HK-2 (cell line): ENCODE measurements around the gene CMTM2.
"Not testable (repeated sequence)": the region's sequence is repeated elsewhere in the genome, so short reads cannot be mapped to it uniquely, and the experiment has no call there.

Experiments
- DNase-seq: peaks from one replicate; pipeline ENCODE4 v3.0.0-alpha.2; 2018; ENCODE audit not compliant: unreplicated experiment

CMTM2 gene

DNA sequence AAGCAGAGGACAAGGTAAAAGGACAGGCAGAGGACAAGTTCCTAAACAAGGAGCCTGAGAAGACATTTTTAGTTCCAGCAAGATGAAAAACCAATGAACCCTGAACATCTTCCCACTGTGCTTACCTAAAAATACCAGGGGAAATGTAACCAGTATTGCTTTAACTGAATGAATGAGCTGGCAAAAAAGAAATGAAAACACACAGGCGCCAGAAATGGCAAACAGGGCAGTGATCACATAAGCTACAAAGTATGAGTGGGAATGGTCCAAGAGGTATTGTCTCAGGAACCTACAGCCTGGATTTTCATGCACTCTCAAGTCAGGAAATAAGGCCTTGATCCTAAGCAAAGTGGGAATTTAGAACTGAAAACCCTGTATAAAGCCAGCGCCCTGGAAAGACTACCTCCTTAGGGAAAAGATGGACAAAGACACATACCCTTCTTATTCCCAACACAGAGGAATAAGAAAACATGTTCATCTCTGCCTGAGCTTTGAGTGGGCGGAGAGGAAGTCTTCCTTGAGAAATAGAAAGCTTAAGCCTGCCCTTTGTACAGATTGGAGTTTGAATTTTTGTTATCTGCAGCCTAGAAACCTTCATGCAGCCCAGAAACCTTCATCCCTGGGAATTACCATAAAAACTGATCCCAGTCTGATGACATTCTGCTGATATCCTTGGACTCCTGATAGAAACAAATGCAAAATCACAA is 2.1 kb downstream of the CMTM2 start:
- no peak for DNase-seq

DNA sequence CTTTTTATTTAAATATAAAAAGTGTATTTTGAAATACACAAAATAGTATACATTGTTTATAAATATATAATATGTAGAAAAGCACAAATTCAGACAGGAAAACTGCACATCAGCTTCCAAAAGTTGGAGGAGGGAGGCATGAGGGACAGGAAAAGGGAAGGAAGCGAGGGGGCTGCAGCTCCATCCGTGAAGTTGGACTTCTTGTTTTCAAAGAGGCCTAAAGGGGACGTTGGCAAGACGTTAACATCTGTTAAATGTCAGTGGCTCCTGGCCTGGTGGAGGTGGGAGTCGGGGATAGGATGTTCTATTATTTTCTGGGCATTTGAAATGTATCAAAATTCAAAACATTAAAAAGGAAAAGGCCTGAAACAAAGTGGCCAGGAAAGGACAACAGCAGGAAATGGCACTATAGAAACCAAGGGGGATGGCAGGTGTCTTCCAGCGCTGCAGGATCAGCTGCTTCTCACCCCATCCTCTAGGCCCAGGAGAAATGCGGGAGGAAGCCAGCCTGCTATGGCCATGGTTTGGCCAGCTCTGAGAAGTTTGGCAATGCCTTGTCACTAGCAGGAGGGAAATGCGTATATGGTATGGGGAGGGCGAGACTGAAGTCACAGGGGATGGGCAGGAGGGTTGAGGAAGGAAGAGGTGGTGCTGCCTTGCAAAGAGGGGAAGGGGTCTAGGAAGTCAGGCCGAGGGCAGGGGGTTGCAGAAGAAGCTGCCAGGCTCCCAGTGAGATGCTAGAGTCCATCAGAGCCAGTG is 6.4 kb downstream of the CMTM2 start:
- DNase-seq, result no peak

GRCh38 chr16:66587881-66588600 is 8.8 kb downstream of the CMTM2 start:
- DNase-seq, result no peak

DNA sequence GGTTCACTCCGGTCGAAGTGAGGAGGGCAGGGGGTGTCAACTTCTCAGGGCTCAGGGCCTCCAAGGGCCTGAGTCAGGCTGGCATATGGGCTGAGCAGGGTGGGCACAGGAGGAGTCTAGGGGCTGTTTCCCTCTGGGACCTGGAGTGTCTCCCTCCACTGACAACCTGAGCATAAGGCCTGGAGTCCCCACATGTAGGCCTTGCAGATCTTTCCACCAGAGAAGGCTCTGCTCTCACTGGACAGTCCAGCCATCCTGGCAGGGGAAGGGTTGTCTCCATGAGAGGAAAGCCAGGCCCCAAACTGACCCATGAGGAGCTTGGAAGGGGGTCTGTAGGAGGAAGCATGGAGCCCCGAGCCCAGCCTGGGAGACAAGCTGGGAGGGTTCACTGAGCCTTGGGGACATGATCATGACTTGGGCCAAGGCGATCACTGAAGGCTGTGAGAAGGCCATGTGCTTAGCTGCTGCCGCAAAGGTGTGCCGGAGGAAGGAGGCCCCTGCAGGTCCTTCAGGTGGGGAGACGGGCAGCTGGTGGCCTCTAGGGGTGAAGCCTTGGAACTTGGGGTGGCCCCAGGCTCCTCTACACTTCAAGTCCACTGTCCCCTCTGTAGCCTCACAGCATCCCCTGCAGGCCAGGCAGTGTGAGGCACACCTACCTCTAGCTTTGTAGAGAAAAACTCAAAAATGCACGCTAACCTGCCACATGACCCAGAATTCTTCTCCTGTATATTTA is 9.9 kb downstream of the CMTM2 start:
- no peak for DNase-seq

DNA sequence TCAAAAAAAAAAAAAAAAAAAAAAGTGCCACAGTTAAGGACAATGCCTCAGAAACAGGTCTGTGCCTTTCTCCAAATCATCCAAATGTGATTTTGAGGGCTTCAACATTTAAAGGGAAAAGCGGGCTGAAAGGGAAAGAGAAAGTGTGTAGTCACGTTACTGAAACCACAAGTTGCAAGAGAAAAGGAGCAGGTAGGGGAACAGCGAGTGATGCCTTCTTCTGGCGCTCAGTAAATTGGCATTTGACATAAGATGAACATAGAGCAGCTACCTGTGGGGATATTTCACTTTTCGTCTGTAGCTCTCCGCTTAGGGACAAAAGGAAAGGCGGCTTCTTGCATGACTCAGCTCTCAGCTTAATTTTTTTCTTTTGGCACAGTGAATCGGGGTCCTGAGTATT is 11.1 kb downstream of the CMTM2 start:
- no peak for DNase-seq

- DNase-seq, result no peak
These were observed 11.8 kb downstream of the CMTM2 start for GRCh38 chr16:66591018-66591417.

DNA sequence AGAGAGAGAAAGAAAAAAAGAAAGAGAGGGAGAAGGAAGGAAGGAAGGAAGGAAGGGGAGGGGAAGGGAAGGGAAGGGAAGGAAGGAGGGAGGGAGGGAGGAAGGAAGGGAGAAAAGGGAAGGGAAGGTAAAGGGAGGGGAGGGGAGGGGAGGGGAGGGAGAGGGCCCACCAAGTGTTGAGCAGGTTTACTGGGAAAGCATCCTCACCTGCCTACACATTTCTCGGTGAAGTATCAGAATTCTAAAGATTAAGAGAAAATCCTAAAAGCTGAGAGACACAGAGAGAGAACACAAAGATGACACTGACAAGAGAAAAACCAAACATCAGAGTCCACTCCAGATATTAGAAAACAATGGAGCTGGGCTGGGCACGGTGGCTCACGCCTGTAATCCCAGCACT is 13.0 kb downstream of the CMTM2 start:
- no peak for DNase-seq

DNA sequence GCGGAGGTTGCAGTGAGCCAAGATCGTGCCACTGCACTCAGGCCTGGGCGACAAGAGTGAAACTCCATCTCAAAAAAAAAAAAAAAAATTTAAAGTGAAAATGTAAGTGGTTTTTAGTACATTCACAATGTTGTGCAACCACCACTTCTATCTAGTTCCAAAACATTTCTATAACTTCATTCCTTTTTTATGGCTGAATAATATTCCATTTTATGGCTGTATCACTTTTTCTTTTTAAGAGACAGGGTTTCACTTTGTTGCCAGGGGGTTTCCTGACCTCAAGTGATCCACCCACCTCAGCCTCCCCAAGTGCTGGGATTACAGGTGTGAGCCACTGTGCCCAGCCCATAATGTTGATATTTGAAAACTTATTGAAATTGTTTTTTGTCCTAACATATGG is 13.6 kb downstream of the CMTM2 start:
- DNase-seq, result no peak

DNA sequence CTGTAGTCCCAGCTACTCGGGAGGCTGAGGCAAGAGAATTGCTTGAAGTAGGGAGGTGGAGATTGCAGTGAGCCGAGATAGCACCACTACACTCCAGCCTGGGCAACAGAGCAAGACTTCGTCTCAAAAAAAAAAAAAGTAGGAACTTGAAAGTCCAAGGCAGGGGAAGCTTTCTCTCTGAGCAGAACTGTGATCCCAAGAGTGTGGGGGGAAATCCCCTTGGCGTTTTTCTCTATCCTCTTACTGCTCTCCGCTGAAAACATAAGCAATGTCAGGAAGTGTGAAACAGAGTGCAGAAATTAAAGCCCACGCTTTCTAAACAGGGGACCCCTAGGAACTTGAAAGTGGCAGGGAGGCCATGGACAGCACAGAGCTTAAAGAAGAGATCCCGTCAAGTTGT is 15.5 kb downstream of the CMTM2 start:
- no peak for DNase-seq

- DNase-seq, result not testable (repeated sequence)
These were observed 17.3 kb downstream of the CMTM2 start for GRCh38 chr16:66596559-66596958.

- no peak for DNase-seq
These were observed 18.0 kb downstream of the CMTM2 start for GRCh38 chr16:66596986-66597848.

DNA sequence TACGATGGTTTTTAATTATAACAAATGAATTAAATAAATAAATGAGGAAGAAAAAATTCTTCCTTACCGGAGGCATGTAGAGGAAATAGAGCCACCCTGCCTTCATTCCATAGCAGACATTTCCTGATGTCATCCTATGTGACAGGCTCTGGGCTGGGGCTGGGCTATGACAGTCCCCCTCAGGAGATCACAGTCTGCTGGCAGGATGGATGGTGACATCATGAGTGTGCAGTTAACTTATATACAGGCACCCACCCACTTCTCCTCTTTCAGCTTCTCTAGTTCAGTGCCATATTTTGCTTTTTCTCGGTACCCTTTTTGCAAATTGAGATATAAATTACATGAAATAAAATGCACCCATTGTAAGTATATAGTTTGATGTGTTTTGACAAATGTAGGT is 18.8 kb downstream of the CMTM2 start:
- no peak for DNase-seq

DNA sequence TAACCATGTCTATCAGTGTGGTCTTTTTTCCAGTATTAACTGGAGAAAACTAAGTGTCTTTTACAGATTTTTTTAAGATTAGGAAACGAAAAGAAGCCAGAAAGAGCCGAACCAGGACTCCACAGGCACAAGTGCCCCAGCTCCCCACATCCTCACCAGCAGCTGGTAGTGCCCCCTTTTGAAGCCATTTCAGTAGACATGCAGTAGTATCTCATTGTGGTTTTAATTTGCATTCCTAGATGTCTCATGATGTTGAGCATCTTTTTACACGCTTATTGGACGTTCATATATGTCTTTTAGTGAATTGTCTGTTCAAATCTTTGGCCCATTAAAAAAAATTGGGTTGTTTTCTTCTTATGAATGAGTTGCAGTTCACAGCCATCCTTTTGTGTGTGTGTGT is 20.5 kb downstream of the CMTM2 start:
- DNase-seq, result no peak

GRCh38 chr16:66600477-66600876 is 21.2 kb downstream of the CMTM2 start:
- no peak for DNase-seq

DNA sequence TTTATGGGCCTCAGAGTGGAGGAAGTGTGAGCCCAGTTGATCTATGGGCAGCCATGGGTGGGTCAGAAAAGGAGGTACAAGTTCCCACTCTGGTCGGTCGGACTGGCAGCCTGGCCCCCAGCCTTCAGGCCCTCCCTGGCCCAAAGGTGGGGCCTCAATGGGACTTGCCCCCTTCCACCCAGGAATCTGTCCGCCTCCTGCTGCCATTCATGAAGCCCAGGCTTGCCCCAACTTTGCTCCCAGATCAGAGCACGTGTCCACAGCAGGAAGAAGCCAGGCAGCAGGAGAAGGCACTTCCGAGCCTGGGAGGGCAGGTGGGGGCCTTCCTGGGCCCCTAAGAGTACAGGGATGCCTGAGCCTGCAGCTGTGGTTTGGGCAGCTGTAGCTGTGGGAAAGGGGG is 22.2 kb downstream of the CMTM2 start:
- DNase-seq, result no peak

DNA sequence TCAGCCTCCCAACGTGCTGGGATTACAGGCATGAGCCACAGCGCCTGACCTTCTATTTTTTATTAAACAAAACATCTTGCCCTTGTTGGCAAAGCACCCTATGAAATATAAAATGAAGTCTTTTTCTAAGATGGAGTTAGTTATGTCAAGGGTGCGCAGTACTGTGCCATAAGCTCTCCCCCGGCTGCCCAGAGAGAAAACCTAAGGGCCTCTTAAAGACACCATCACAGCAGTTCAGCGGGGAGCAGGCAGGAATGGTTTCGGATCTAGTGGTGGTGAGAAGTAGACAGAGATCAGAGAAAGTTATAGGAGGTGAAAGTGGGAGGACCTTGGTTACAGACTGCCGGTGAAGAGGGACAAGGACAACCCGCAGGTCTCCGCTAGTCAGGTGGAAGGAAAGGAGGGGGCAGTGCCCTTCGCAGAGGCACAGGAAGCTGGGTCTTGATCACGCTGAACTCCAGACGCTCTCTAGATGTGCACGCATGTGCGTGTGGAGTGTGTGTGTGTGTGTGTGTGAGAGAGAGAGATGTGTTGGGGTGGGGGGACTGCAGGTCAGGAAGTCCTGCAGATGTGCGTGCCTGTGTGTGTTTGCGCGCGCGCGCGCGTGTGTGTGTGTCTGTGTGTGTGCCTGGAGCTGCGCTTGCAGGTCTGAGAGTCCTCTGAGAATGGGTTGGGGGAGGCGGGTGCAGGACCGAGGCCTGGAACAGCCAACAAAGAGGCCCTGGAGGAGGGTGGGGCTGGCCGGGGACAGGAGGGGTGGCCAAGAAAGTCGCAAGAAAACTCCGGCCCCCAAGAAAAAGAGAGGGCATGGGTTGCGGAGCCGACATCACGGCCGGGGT is 24.5 kb downstream of the CMTM2 start:
- DNase-seq, result no peak

DNA sequence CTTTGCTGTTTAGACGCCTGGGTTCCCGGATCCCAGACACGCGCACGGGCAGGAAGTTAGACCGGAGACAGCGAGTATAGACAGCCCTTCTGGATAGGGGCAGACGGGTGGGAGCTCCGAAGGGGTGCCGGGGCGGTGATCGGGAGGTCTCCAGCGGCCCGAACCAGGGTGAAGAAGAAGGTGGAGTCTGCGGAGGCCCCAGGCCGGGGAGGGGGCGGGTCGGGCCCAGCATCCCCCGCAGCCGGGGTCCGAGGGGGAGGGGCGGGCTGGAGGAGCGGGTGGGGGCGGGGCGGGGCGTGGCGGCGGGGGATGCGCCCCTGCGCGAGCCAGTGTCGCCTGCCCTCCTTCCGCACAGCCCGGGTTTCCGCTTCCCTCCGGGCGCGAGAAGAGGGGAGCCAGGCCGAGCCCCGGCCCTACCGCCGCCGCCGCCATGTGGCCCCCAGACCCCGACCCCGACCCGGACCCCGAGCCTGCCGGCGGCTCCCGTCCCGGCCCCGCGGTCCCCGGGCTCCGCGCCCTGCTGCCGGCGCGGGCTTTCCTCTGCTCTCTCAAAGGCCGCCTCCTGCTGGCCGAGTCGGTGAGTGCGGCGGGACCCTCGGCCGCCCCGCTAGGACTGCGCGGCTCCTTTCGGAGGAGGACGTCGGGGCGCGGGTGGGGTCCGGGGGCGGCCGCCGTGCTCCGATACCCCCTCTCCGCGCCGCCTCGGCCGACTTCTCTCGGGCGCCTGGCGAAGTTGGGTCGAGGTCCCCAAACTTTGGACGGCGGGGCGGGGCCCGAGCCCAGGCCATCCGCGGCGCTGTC is 25.3 kb downstream of the CMTM2 start, which contains the start of gene CMTM3:
Gene CMTM3 (plus strand): TSS at position 329 of the 801 bp plus-strand sequence. CDS start 102 bp downstream, at position 431.
- DNase-seq, result peak; percentile 76

- peak; percentile 76 for DNase-seq
These were observed 26.1 kb downstream of the CMTM2 start for GRCh38 chr16:66605177-66605978.
